ENCODE measurements around the gene WNT6. TPM values are rescaled to one million over a fixed set of nuclear protein-coding genes. Genes with fewer than 3 reads are reported as not detected.
A peak's percentile ranks its signal among the peaks of the same experiment; 100 is the strongest.

Gene WNT6
- total RNA-seq, 1 donor from 2014 or later = 0.44 TPM

DNA sequence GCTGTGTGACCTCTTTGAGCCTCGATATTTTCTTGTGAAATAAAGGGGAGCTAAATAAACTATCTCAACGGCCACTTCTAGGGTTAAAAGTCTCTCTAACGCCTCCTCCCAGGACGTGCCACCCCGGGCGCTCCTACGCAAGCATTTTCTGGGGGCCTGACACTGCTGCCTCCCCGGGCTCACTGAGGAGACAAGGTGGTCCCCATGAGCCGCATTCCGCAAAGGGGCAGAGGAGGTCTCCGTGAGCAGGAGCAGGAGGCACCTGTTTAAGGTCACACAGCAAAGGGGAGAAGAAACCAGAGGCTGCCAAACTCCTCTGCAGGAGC is 20.1 kb downstream of the WNT6 start:
- TF ChIP-seq, protein P1, sequence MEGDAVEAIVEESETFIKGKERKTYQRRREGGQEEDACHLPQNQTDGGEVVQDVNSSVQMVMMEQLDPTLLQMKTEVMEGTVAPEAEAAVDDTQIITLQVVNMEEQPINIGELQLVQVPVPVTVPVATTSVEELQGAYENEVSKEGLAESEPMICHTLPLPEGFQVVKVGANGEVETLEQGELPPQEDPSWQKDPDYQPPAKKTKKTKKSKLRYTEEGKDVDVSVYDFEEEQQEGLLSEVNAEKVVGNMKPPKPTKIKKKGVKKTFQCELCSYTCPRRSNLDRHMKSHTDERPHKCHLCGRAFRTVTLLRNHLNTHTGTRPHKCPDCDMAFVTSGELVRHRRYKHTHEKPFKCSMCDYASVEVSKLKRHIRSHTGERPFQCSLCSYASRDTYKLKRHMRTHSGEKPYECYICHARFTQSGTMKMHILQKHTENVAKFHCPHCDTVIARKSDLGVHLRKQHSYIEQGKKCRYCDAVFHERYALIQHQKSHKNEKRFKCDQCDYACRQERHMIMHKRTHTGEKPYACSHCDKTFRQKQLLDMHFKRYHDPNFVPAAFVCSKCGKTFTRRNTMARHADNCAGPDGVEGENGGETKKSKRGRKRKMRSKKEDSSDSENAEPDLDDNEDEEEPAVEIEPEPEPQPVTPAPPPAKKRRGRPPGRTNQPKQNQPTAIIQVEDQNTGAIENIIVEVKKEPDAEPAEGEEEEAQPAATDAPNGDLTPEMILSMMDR (IDR thresholded peaks at IDR 0.05) = no peak
- peaks cover 22% of the 10 kb centered on the region for H3K4me1 ChIP-seq
- peak overlapping the region; percentile 41 for H3K4me3 ChIP-seq
- no peak for ATAC-seq
- H3K27ac ChIP-seq = no peak overlapping the region
- H3K36me3 ChIP-seq = no peaks in the 10 kb centered on the region
- H3K9me3 ChIP-seq = no peaks in the 10 kb centered on the region
- DNase-seq = no peak
- H3K27me3 ChIP-seq (ENCODE audit: low read depth) = peaks cover 99% of the 10 kb centered on the region
- intact Hi-C loops (cut with DNase I) = no loop called here

DNA sequence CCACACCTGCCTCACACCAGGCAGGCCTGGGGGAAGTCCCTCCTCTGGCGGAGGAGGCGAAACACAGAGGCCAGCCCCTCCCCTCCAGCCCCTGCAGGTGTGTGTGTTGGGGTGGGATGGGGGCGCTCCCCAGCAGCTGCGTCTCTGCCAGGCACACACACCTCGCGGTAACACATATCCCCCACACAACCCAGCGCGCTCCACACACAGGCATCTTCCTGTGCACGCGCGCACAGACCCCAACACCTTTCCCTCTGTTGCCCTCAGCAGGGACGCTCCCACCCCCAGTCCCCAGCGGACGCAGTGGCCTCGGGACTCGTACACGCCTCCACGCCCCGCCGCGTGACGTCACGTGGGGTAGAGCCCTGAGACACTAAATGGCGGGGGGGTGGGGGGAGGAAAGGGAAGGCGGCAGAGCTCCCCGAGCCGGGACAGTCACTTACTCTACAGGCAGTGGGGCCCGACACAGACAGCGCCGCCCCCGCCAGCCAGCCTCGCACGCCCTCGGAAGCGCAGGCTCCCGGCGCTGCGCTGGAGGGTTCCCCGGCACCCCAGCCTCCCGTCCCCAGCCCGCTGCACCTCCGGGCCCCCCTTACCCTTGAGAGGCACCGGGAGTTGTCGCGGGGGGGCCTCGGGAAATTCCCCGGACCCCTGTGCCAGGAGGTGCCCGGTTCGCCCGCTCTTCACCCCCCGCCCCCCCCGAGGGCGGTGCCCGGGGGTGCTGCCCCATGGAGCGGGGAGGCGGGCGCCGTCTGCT is 20.7 kb downstream of the WNT6 start, which contains the start of gene WNT10A:
Gene WNT10A, plus strand, starts transcription at position 751 of the 757 bp plus-strand sequence. CDS start 144 bp downstream, outside the sequence.
- peak; percentile 39 to 49 for ATAC-seq
- H3K27ac ChIP-seq = no peak within 1 kb of the TSS
- intact Hi-C loops (cut with DNase I) = no loop called here
- peak; percentile 68 for DNase-seq
- TF ChIP-seq, protein P1 (IDR thresholded peaks at IDR 0.05) = no peak
- no peaks in the 10 kb centered on the region for H3K36me3 ChIP-seq
- H3K27me3 ChIP-seq (ENCODE audit: low read depth) = peaks cover 93% of the 10 kb centered on the region
- H3K4me1 ChIP-seq = peaks cover 22% of the 10 kb centered on the region
- H3K4me3 ChIP-seq = peak within 1 kb of the TSS; percentile 41
- no peaks in the 10 kb centered on the region for H3K9me3 ChIP-seq

DNA sequence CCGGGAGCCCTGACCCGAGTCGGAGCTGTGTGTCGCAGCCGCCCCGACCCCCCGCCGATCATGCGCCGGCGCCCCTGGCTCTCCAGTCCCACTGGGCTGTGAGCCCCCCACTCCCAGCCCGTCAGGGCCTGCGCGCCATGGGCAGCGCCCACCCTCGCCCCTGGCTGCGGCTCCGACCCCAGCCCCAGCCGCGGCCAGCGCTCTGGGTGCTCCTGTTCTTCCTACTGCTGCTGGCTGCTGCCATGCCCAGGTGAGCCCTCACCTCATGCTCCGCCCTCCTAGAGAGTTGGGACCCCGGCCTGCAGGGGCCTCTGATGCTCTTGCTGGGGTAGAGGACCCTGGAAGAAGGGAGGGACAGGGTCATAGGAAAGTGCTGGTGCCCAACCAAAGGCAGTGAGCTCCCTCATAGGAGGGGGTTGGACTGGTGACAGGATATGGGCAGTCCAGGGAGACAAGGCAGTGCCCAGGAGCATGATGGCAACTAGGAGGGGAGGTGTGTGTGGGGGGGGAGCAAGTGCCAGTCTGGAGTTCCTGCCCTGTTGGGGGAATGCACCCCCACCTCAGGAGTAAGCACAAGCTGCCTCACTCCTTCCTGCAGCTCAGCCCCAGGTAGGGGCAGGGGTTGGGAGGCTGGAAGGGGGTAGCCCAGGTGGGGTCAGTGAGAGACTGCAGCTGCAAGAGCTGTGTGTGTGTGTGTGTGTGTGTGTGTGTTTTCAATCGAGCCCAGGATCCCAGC is 21.4 kb downstream of the WNT6 start:
- intact Hi-C loops (cut with DNase I) = no loop called here
- peak overlapping the region; percentile 41 for H3K4me3 ChIP-seq
- H3K4me1 ChIP-seq = peaks cover 22% of the 10 kb centered on the region
- TF ChIP-seq, protein P1 (IDR thresholded peaks at IDR 0.05) = no peak
- DNase-seq (no peak), ATAC-seq (no peak)
- H3K27me3 ChIP-seq (ENCODE audit: low read depth) = peaks cover 87% of the 10 kb centered on the region
- no peaks in the 10 kb centered on the region for H3K36me3 ChIP-seq
- no peak overlapping the region for H3K27ac ChIP-seq
- H3K9me3 ChIP-seq = no peaks in the 10 kb centered on the region

DNA sequence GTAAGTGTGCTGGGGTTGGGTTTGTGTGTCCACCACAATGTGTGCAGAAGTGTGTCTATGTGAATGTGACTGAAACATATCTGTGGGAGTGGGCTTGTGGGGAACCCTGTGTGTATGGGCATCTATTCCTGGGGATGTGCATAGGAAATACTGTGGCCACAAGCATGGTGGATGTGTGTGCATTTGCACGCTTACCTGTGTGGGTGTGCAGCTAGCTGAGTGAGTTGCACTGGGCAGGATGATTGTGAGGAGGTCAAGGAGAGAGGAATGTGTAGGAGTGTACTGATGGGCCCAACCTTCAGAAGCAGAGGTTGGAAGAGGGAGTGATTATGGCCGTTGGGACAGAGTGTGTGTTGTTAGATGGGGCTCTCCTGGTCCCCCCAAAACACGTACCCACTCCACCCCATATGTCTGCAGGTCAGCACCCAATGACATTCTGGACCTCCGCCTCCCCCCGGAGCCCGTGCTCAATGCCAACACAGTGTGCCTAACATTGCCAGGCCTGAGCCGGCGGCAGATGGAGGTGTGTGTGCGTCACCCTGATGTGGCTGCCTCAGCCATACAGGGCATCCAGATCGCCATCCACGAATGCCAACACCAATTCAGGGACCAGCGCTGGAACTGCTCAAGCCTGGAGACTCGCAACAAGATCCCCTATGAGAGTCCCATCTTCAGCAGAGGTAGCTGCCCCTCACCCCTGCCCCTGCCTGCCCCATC is 22.3 kb downstream of the WNT6 start:
- no peak for DNase-seq
- H3K4me3 ChIP-seq = no peak overlapping the region
- TF ChIP-seq, protein P1 (IDR thresholded peaks at IDR 0.05) = no peak
- intact Hi-C loops (cut with DNase I) = no loop called here
- no peak overlapping the region for H3K27ac ChIP-seq
- H3K27me3 ChIP-seq (ENCODE audit: low read depth) = peaks cover 78% of the 10 kb centered on the region
- no peaks in the 10 kb centered on the region for H3K36me3 ChIP-seq
- H3K9me3 ChIP-seq = no peaks in the 10 kb centered on the region
- ATAC-seq = no peak
- H3K4me1 ChIP-seq = peaks cover 22% of the 10 kb centered on the region

DNA sequence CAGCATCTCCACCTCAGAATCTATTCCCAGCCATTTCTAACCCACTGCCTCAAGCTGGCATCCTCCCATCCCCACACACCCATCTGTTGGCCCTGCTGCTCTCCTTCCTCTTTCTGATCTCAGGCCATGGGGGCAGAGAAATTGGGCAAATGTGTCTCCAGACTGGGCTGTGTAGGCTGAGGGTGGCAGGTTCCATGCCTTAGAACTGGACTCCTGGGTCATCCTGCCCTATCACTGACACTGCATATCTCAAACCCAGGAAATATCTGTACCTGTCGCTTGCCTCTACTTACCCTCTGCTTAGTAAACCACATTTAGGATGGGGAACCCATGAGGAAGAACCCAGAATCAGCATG is 22.8 kb downstream of the WNT6 start:
- Histone ChIP-seq H3K27me3 (ENCODE audit: low read depth) (peaks cover 73% of the 10 kb centered on the region), H3K9me3 (no peaks in the 10 kb centered on the region), H3K4me3 (no peak overlapping the region), H3K36me3 (no peaks in the 10 kb centered on the region), H3K4me1 (peaks cover 22% of the 10 kb centered on the region), H3K27ac (no peak overlapping the region)
- DNase-seq (no peak), ATAC-seq (no peak)
- intact Hi-C loops (cut with DNase I) = no loop called here
- TF ChIP-seq, protein P1 (IDR thresholded peaks at IDR 0.05) = no peak
